ENCODE results near the gene OR4C46.
"Not testable (repeated sequence)": the region's sequence is repeated elsewhere in the genome, so short reads cannot be mapped to it uniquely, and the experiment has no call there.

OR4C46 gene

DNA sequence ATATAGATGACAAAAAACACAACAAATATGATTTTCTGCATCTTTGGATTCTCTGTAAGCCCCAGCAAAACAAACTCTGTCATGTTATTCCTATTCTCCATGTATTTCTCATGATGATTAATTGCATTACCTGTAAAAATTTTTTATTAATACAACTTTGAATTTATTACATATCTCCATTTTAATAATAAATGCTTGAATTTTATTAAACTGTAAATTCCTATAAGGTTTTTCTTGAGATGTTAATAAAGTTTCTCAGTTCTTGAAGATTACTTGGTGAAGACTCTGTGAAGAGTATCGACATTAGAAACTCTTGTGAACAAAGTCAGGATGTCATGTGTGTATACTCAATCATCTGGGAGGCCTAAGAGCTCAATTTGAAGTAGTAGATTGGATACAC is at the start of gene OR4C46:
Gene OR4C46, minus strand, starts transcription at position 101 of the 400 bp plus-strand sequence. Its CDS starts 0 bp downstream, at position 101.
- no peak for DNase-seq

- not testable (repeated sequence) for DNase-seq
These were observed 41.8 kb upstream of the OR4C46 start for GRCh38 chr11:54645606-54646005.

DNA sequence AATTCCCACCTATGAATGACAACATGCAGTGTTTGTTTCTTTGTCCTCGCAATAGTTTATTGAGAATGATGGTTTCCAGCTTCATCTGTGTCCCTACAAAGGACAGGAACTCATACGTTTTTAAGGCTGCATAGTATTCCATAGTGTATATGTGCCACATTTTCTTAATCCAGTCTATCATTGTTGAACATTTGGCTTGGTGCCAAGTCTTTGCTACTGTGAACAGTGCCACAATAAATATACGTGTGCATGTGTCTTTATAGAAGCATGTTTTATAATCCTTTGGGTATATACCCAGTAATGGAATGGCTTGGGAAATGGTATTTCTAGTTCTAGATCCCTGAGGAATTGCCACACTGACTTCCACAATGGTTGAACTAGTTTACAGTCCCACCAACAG is 42.4 kb downstream of the OR4C46 start:
- not testable (repeated sequence) for DNase-seq

DNA sequence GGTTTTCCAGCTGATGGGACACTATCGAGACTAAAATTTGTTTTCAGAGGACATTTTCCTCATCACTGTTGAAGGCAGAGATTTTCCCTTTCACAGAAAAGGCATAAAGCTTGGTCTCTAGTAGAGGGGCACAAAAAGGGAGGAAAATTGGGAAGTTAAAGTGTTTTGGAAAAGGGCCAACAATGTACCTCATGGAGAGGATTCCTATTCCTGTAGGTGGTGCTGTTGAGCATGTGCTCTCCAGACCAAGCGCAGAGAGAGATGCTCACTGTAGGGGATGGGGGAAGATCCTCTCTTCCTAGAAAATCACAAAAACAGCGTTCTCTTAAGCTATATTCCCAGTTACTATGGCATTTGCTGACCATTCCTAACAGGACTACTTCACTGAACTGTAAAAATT is 44.9 kb downstream of the OR4C46 start:
- DNase-seq: no peak

GRCh38 chr11:54558407-54558806 is 45.4 kb downstream of the OR4C46 start:
- DNase-seq: no peak

Measured in inflammatory macrophage treated with lipopolysaccharide for 1 hour (primary cell).